Fibroblast of lung (primary cell): ENCODE data around the gene P3H4. TPM values are rescaled to one million over a fixed set of nuclear protein-coding genes. Genes with fewer than 3 reads are reported as not detected.

Experiments used
- DNase-seq, 2 donors: peaks; one replicate each; pipeline versions ENCODE4 v3.0.0 to v3.0.0-alpha.2; 2010; ENCODE audit warnings: low read depth in 2 of 2
- H2AFZ ChIP-seq: 2 replicates; pipeline ENCODE4 v1.5.1; 2012; ENCODE audit warnings: low read length, control low read depth, inconsistent platforms
- H3K27ac ChIP-seq: 2 replicates; pipeline ENCODE4 v1.5.1; 2011; ENCODE audit warnings: low read length, control low read depth; ENCODE audit not compliant: insufficient read depth
- H3K27me3 ChIP-seq: 2 replicates; pipeline ENCODE4 v1.5.1; 2011; ENCODE audit warnings: mild to moderate bottlenecking, low read length; ENCODE audit not compliant: control insufficient read depth, insufficient read depth
- H3K36me3 ChIP-seq: 2 replicates; pipeline ENCODE4 v1.5.1; 2011; ENCODE audit warnings: low read length; ENCODE audit not compliant: control insufficient read depth, insufficient read depth
- H3K4me1 ChIP-seq: 2 replicates; pipeline ENCODE4 v1.5.1; 2011; ENCODE audit warnings: low read length; ENCODE audit not compliant: control insufficient read depth, insufficient read depth; ENCODE audit errors: extremely low read depth
- H3K4me2 ChIP-seq: 2 replicates; pipeline ENCODE4 v1.5.1; 2011; ENCODE audit warnings: low read length, control low read depth; ENCODE audit not compliant: insufficient read depth; ENCODE audit errors: extremely low read depth
- H3K4me3 ChIP-seq, 4 experiments: fragments of 200-600 bp in 1 of 4; sonication (generic) in 1 of 4; replicated peaks in 1 of 4; 2 replicates each; pipeline ENCODE4 v1.5.1; 2011 to 2016; ENCODE audit warnings: low read length in 4 of 4, low read depth in 3 of 4, mild to moderate bottlenecking in 3 of 4, control low read depth in 2 of 4, inconsistent platforms in 1 of 4, mixed read lengths in 1 of 4; ENCODE audit not compliant: insufficient read depth in 1 of 4; ENCODE audit errors: control extremely low read depth in 1 of 4
- H3K79me2 ChIP-seq: 2 replicates; pipeline ENCODE4 v1.5.1; 2012; ENCODE audit warnings: mild to moderate bottlenecking, low read length, inconsistent platforms; ENCODE audit not compliant: control insufficient read depth, insufficient read depth
- H3K9ac ChIP-seq: 2 replicates; pipeline ENCODE4 v1.5.1; 2011; ENCODE audit warnings: mild to moderate bottlenecking, low read length, control low read depth; ENCODE audit not compliant: insufficient read depth
- H3K9me3 ChIP-seq: 2 replicates; pipeline ENCODE4 v1.5.1; 2012; ENCODE audit warnings: low read depth, low read length; ENCODE audit not compliant: control insufficient read depth, insufficient read depth
- H4K20me1 ChIP-seq: 2 replicates; pipeline ENCODE4 v1.5.1; 2011; ENCODE audit warnings: low read length; ENCODE audit not compliant: control insufficient read depth, insufficient read depth; ENCODE audit errors: extremely low read depth
- EZH2 ChIP-seq: IDR thresholded peaks from 2 replicates; pipeline ENCODE4 v1.5.1; 2012; ENCODE audit warnings: low read length, control low read depth, mild to moderate bottlenecking; ENCODE audit errors: missing control alignments
- polyA plus RNA-seq, 2 donors: library from polyadenylated mRNA; depleted of rRNA in 1 of 2; stranded (reverse) in 1 of 2; unstranded in 1 of 2; fragments of >200 nt; gene quantifications; 2 replicates each; pipeline ENCODE4 v1.2.1, GENCODE V29; 2011 to 2012; ENCODE audit warnings: missing spikeins in 1 of 2
- total RNA-seq: library from RNA; depleted of rRNA; stranded (reverse); fragments of >200 nt; gene quantifications from 2 replicates; pipeline ENCODE4 v1.2.1, GENCODE V29; 2014
- TF ChIP-seq, protein P1 (sequence below), 2 donors: IDR thresholded peaks in 1 of 2; conservative IDR thresholded peaks in 1 of 2; 1 replicate in 1 of 2; 2 replicates in 1 of 2; pipeline ENCODE4 v1.5.1; 2011 to 2012; ENCODE audit warnings: low read length in 2 of 2, control low read depth in 1 of 2, inconsistent platforms in 1 of 2, low read depth in 1 of 2, mild to moderate bottlenecking in 1 of 2

The P3H4 gene
- total and polyA plus RNA-seq, 2 donors (not counting 1 experiment from before 2014, with no cell fraction given), result 36.8 to 37.0 TPM

DNA sequence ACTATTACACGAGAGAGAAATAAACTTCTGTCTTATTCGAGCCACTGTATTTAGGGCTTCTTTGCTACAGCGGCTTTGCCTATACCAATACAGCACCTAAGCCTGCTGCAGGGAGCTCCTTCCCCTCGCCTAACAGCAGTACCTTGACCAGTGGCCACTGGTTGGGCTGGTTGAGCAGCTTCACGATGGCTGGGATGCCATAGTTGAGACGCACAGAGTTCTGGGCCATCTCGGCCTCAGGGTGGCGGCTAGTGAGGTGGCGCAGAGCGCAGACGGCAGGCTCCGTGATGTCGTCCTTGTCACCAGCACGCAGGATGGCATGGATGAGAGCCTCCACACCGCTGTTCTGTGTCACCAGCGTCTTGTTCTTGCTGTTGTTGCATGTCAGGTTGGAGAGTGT is 48.9 kb downstream of the P3H4 start:
- Histone ChIP-seq H3K27me3 (no peaks in the 10 kb centered on the region), H3K27ac (no peak overlapping the region), H3K4me3 (no peak overlapping the region), H3K4me2 (no peak overlapping the region), H3K4me1 (no peaks in the 10 kb centered on the region), H3K9ac (no peak overlapping the region), H3K79me2 (no peaks in the 10 kb centered on the region), H2AFZ (no peak overlapping the region), H4K20me1 (no peaks in the 10 kb centered on the region), H3K9me3 (no peaks in the 10 kb centered on the region), H3K36me3 (no peaks in the 10 kb centered on the region)
- no peak for DNase-seq
- no peak for TF ChIP-seq EZH2
- TF ChIP-seq, protein P1, sequence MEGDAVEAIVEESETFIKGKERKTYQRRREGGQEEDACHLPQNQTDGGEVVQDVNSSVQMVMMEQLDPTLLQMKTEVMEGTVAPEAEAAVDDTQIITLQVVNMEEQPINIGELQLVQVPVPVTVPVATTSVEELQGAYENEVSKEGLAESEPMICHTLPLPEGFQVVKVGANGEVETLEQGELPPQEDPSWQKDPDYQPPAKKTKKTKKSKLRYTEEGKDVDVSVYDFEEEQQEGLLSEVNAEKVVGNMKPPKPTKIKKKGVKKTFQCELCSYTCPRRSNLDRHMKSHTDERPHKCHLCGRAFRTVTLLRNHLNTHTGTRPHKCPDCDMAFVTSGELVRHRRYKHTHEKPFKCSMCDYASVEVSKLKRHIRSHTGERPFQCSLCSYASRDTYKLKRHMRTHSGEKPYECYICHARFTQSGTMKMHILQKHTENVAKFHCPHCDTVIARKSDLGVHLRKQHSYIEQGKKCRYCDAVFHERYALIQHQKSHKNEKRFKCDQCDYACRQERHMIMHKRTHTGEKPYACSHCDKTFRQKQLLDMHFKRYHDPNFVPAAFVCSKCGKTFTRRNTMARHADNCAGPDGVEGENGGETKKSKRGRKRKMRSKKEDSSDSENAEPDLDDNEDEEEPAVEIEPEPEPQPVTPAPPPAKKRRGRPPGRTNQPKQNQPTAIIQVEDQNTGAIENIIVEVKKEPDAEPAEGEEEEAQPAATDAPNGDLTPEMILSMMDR (conservative IDR thresholded peaks at IDR 0.05 in 1 of 2, IDR thresholded peaks at IDR 0.05 in 1 of 2; ENCODE audit: low read depth in 1 of 2, low read length in 2 of 2), result no peak

DNA sequence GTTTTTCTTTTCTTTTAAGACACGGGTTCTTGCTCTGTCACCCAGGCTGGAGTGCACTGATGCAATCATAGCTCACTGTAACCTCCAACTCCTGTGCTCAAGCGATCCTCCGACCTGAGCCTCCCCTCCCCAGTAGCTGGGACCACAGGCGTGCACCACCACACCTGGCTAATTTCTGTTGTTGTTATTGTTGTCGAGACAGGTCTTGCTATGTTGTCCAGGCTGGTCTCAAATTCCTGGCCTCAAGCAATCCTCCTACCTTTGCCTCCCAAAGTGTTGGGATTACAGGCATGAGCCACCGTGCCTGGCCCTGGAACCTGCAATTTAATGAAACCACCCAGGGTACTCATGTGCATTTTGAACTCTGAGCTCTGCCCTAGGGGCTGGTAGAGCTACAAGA is 49.4 kb downstream of the P3H4 start:
- Histone ChIP-seq H3K27ac (no peak overlapping the region), H3K4me1 (no peaks in the 10 kb centered on the region), H3K27me3 (no peaks in the 10 kb centered on the region), H4K20me1 (no peaks in the 10 kb centered on the region), H3K9me3 (no peaks in the 10 kb centered on the region), H3K4me2 (no peak overlapping the region), H2AFZ (no peak overlapping the region), H3K4me3 (no peak overlapping the region), H3K9ac (no peak overlapping the region), H3K36me3 (no peaks in the 10 kb centered on the region), H3K79me2 (no peaks in the 10 kb centered on the region)
- TF ChIP-seq EZH2, result no peak
- TF ChIP-seq, protein P1 (conservative IDR thresholded peaks at IDR 0.05 in 1 of 2, IDR thresholded peaks at IDR 0.05 in 1 of 2; ENCODE audit: low read depth in 1 of 2, low read length in 2 of 2), result no peak
- no peak for DNase-seq

DNA sequence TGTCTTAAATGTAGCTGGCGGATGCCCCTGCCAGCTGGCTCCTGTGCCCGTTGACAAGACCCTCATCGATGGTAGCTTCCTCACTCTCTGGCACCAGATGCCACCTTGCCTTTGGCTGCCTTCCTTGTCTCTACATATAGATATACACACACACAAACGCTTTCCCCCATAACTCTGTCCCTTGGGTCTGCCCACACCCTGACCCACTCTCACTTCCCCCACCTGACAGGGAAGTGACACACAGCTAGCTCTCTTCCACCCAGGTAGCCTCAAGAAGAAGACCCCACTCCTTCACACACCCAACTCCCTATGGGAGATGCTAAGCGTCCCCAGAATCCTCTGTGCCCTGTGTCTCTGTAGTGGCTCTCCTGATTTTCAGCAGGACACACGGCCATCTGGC is 50.9 kb downstream of the P3H4 start:
- Histone ChIP-seq H4K20me1 (no peaks in the 10 kb centered on the region), H3K36me3 (no peaks in the 10 kb centered on the region), H3K4me1 (no peaks in the 10 kb centered on the region)

More for the DNA sequence above, 50.9 kb downstream of the P3H4 start:
- H3K9ac ChIP-seq, result no peak overlapping the region
- no peak for DNase-seq
- no peak overlapping the region for H3K27ac ChIP-seq
- no peaks in the 10 kb centered on the region for H3K27me3 ChIP-seq
- H3K79me2 ChIP-seq, result no peaks in the 10 kb centered on the region
- no peak overlapping the region for H3K4me3 ChIP-seq
- H3K4me2 ChIP-seq, result no peak overlapping the region
- no peak overlapping the region for H2AFZ ChIP-seq
- H3K9me3 ChIP-seq, result no peaks in the 10 kb centered on the region
- no peak for TF ChIP-seq EZH2
- TF ChIP-seq, protein P1 (conservative IDR thresholded peaks at IDR 0.05 in 1 of 2, IDR thresholded peaks at IDR 0.05 in 1 of 2; ENCODE audit: low read depth in 1 of 2, low read length in 2 of 2), result no peak
